Tongue (tissue), 2 donors: Measurements from ENCODE around the gene HEXIM2. TPM values are rescaled to one million over a fixed set of nuclear protein-coding genes. Genes with fewer than 3 reads are reported as not detected.

ENCODE experiments used
- DNase-seq: peaks from one replicate; pipeline ENCODE4 v3.0.0-alpha.2; 2015
- total RNA-seq: library from RNA; depleted of rRNA; stranded (reverse); fragments of >200 nt; gene quantifications from one replicate; pipeline ENCODE4 v1.2.3, GENCODE V29; 2014

Gene HEXIM2
- total RNA-seq, 1 donor from 2014 or later = 5.6 TPM

GRCh38 chr17:45127548-45128300 is 34.0 kb upstream of the HEXIM2 start:
- DNase-seq = peak; percentile 64

DNA sequence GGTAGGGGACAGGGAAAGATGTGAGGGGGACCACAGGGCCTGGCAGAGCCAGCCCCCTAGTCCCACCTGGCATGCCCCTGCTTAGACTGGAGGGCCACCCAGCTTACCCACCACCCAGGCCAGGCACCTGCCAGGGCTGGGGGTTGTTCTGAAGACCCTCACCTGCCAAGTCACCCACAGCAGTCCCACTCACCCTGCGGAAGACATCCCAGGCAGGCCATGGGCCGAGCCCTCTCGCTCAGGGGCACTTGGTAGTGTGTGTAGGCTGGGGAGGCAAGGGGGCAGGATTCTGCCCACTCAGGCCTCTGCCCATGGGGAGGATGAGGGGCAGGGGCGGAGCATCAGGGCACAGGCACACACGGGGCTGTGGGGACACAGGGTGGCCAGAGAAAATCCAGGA is 33.3 kb upstream of the HEXIM2 start:
- DNase-seq = no peak

GRCh38 chr17:45128989-45129388 is 32.7 kb upstream of the HEXIM2 start:
- DNase-seq = no peak

- DNase-seq = peak; percentile 76
Observed at GRCh38 chr17:45129426-45129939, 32.2 kb upstream of the HEXIM2 start.

DNA sequence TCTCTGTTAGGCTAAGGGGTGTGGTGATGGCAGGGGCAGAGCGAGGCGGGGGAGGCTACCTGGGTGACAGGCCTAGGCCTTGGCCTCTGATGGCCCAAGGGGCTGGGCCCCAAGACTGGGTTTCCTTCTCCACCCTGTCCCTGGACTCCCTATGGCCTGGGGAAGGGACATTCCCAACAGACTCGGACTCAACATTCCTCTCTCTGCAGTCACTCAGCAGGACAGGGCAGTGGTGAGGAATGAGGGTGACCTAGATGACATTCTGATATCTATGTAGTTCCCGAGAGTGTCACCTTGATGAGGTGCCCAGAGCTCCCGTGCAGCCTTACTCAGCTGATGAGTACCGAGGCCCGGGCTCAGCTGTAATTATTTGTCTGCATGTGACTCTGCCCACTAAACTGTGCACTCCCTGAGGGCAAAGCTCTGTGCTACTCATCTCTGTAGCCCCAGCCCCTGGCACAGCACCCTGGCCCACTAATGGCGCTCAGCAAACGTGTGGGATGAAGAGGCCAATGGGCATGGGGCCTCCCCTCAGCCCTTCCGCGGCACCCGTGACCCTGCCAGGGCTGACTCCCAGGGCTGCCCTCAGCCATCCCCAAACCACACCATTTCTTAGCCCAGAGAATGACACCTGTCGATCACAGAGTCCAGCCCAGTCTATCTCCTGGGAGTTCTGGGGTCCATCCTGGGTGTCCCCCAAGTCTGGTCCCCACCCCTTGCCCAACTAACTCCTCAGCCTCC is 31.6 kb upstream of the HEXIM2 start:
- DNase-seq = no peak

- no peak for DNase-seq
Observed at GRCh38 chr17:45130681-45131615, 30.7 kb upstream of the HEXIM2 start.

DNA sequence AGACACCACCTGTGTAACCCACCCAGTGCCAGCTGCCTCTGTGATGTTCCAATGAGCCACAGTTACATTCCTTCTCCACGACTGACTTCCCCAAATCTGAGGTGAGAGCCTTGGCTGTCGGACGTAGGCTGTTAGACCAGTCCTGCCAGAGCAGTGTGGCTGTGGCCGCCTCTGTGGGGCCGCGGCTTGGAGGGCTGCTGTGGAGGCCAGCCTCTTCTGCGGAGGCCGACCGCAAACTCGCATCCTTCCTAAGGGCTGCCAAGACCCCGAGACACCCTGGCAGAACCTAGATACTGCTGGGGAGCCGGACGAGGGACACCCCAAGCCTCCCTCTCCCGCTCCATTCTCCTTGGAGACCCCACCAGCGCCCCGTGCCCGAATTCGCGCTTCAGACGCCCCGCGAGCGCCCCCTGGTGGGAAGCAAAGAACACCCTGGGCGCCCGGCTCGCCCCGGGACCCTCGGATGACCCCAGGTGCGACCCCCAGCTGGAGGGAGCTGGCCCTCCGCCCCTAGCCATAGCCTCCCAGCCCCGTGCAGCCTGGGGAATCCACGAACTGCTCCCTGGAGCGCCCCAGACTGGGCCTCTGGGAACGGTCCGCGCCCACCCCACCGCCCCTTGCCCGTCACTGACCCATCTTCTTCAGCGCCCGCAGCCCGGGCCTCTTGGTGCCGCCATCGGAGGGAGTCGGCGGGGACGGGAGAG is 29.9 kb upstream of the HEXIM2 start:
- peak; percentile 71 for DNase-seq

GRCh38 chr17:45132320-45132571 is 29.4 kb upstream of the HEXIM2 start, which contains the start of gene PLCD3:
PLCD3 (minus strand) TSS chr17:45132515; CDS start chr17:45132410, 105 bp downstream.
- DNase-seq = no peak

DNA sequence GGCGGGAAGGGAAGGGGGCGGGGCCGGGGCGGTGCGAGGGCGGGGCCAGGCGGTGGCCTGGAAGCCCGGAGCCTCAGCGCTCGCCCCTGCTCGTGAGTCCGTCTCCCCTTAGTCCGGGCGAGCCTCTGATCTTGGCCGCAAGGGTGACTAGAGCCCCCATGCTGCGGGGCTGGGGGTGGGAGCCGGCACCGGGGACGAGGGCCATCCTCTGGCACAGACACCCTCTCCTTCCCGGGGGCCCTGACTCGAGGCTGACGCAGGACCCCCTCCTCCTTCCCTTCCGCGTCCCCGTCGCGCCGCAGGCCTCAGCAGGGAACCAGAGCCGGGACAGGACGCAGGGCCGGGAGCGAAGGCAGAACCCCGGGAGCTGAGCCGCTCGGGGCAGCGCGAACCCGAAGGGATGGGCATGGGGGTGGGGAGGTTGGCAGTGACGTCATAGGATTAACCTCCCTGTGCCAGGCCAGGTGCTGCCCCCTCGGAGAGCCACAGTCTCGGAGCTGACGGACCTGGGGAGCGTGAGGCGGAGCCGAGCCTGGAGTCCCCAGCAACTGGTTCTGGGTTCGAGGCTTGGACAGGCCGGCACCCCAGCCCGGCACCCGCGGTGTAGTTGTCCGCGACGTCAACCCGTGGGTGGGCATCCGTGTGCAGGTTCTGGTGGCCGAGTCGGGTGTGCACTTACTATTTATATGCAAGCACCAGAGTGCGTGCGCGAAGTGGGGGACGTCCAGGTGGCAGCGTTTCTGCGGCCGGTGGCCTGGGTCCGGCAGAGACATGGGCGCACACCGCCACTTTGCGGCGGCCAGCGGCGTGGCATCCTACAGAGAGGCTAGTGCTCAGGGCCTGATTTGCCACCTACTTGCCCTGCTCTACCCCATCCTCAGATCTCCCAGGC is 28.9 kb upstream of the HEXIM2 start:
- peak; percentile 89 for DNase-seq

DNA sequence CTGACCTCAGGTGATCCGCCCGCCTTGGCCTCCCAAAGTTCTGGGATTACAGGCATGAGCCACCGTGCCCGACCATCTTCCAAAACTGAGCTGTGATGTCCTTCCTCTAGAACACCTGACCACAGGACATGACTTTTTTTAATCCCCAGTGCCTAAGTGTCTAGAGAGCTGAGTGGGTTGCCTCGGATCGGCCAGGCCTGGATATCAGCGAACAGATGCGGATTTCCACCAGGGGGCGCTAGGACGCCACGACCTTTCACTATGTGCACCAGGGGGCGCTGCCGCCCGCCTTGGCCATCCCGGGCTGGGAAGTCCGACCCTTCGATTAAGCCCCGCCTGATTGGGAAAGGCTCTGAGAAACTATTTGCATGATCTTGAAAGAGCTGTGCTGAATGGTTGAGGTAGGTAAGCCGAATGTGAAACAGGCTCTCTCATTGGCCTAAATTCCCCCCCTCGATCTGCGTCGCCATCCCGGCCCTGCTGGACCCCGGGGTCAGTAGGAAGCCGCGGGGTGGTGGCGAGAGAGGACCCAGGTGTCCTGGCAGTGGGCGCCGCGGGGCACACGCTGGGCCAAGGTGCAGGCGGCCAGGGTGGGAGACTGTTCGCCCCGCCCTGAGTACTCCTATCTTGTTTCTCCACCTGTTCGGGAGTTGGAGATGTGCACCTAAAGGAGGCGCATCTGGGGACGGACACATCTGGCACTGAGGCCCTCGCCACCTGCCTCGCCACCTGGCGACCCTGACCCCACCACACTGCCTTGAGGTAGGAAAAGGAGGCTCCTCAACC is 26.3 kb upstream of the HEXIM2 start, which contains the start of gene ACBD4:
Gene ACBD4 (plus strand): TSS at position 496 of the 786 bp plus-strand sequence. CDS start 458 bp downstream, outside the sequence.
- peak; percentile 99 for DNase-seq

DNA sequence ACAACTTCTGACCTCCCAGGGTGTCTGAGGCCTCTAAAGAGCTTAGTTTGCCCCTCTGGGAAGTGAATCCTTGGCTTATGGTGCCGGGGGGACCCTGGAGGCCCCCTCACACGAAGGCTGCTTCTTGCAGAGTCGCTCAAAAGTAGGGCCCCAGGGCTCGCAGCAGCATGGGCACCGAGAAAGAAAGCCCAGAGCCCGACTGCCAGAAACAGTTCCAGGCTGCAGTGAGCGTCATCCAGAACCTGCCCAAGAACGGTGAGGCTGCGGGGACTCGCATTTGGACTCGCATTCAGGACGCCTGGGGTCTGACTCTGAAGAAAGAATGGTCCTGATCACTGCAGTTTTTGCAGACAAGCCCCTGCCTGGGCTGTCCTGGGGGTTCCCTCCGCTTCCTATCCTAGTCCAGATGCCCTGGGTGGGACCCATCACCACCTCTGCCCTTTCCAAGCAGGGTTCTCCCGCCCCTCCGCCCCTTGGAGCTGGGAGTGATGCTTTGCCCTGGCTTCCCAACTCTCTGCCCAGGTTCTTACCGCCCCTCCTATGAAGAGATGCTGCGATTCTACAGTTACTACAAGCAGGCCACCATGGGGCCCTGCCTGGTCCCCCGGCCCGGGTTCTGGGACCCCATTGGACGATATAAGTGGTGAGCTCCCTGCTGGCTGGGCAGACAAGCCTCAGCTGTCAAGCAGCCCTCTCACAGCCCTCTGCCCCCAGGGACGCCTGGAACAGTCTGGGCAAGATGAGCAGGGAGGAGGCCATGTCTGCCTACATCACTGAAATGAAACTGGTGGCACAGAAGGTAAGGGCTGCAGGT is 25.5 kb upstream of the HEXIM2 start:
- no peak for DNase-seq

- no peak for DNase-seq
Observed at GRCh38 chr17:45136846-45137560, 24.7 kb upstream of the HEXIM2 start.

GRCh38 chr17:45137561-45138305 is 23.9 kb upstream of the HEXIM2 start:
- DNase-seq = no peak

- DNase-seq = no peak
Observed at GRCh38 chr17:45138911-45139532, 22.7 kb upstream of the HEXIM2 start.

DNA sequence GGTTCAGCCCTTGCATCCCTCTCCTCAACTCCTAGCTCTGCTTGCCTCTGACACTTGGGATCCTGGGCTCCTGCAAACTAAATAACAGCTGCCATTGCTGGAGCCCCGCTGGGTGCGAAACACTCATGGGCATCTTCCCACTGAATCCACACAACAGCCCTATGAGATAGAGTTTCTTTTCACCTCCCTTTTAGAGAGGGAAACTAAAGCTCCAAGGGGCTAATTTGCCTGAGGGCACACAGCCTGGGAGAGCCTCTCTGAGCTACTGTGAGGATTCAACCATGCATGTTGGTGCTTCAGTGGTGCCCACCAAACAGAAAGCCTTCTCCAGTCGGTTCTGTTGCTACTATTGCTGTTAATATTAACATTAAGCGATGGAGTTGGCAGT is 22.1 kb upstream of the HEXIM2 start:
- no peak for DNase-seq

- no peak for DNase-seq
Observed at GRCh38 chr17:45143094-45143670, 18.5 kb upstream of the HEXIM2 start.

GRCh38 chr17:45143767-45144198 is 17.9 kb upstream of the HEXIM2 start:
- DNase-seq = peak; percentile 91
